Glutamatergic neuron (in vitro differentiated cells): ENCODE results near the gene LYRM4. TPM values are rescaled to one million over a fixed set of nuclear protein-coding genes. Genes with fewer than 3 reads are reported as not detected.

ENCODE experiments used
- DNase-seq: peaks from one replicate; pipeline ENCODE4 v3.0.0; 2022
- H3K27ac Mint-ChIP-seq: one replicate; pipeline ENCODE4 v1.8.0; 2020; ENCODE audit warnings: mild to moderate bottlenecking, mixed read lengths, inconsistent platforms; ENCODE audit not compliant: unreplicated experiment
- H3K27me3 Mint-ChIP-seq: one replicate; pipeline ENCODE4 v1.8.0; 2020; ENCODE audit warnings: mild to moderate bottlenecking, moderate library complexity, mixed read lengths, inconsistent platforms; ENCODE audit not compliant: unreplicated experiment
- H3K36me3 Mint-ChIP-seq: one replicate; pipeline ENCODE4 v1.8.0; 2020; ENCODE audit warnings: mild to moderate bottlenecking, mixed read lengths, inconsistent platforms; ENCODE audit not compliant: unreplicated experiment
- H3K4me1 Mint-ChIP-seq: one replicate; pipeline ENCODE4 v1.8.0; 2020; ENCODE audit warnings: mild to moderate bottlenecking, low read depth, mixed read lengths, inconsistent platforms; ENCODE audit not compliant: unreplicated experiment
- H3K4me3 Mint-ChIP-seq: one replicate; pipeline ENCODE4 v1.8.0; 2020; ENCODE audit warnings: mild to moderate bottlenecking, mixed read lengths, inconsistent platforms; ENCODE audit not compliant: unreplicated experiment
- H3K9me3 Mint-ChIP-seq: one replicate; pipeline ENCODE4 v1.8.0; 2020; ENCODE audit warnings: mild to moderate bottlenecking, moderate library complexity, mixed read lengths, inconsistent platforms; ENCODE audit not compliant: unreplicated experiment
- total RNA-seq: library from RNA; stranded (reverse); fragmentation: NEBNext Ultra II Directional; extraction: Animal tissue kit (Norgen Biotek cat#: 25700); gene quantifications from one replicate; pipeline ENCODE4 v1.2.1, GENCODE V29; 2021; ENCODE audit not compliant: unreplicated experiment
- TF ChIP-seq, protein P1 (sequence below): fragments of 200-600 bp; sonication (generic); IDR thresholded peaks from one replicate; pipeline ENCODE4 v1.5.0; 2021; ENCODE audit not compliant: partially characterized antibody, unreplicated experiment

The LYRM4 gene
- total RNA-seq, 1 donor from 2014 or later: 29.5 TPM

DNA sequence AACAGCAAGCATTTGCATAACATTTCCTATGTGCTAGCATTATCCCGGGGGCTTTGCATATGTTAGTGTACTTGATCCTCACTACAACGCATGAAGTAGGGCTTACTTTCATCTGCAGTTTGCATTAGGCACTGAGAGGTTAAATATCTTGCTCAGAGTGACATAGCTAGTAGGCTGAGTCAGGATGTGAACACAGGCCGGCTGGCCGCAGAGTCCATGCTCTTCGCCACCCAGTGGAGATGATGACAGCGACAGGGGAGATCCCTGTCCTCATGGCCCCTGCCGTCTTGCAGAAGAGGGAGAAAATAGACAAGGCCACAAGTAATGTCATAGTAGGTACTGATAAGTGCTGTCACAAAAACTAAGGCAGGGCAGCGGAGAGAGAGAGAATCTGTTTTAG lies 46.9 kb downstream of the LYRM4 start:
- Mint-ChIP-seq H3K36me3 (no peaks in the 10 kb centered on the region), H3K4me3 (peak overlapping the region; percentile 78), H3K4me1 (peaks cover 20% of the 10 kb centered on the region), H3K9me3 (peaks cover 3% of the 10 kb centered on the region), H3K27ac (peak overlapping the region; percentile 83), H3K27me3 (peaks cover 1% of the 10 kb centered on the region)
- TF ChIP-seq, protein P1, sequence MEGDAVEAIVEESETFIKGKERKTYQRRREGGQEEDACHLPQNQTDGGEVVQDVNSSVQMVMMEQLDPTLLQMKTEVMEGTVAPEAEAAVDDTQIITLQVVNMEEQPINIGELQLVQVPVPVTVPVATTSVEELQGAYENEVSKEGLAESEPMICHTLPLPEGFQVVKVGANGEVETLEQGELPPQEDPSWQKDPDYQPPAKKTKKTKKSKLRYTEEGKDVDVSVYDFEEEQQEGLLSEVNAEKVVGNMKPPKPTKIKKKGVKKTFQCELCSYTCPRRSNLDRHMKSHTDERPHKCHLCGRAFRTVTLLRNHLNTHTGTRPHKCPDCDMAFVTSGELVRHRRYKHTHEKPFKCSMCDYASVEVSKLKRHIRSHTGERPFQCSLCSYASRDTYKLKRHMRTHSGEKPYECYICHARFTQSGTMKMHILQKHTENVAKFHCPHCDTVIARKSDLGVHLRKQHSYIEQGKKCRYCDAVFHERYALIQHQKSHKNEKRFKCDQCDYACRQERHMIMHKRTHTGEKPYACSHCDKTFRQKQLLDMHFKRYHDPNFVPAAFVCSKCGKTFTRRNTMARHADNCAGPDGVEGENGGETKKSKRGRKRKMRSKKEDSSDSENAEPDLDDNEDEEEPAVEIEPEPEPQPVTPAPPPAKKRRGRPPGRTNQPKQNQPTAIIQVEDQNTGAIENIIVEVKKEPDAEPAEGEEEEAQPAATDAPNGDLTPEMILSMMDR: no peak
- no peak for DNase-seq

DNA sequence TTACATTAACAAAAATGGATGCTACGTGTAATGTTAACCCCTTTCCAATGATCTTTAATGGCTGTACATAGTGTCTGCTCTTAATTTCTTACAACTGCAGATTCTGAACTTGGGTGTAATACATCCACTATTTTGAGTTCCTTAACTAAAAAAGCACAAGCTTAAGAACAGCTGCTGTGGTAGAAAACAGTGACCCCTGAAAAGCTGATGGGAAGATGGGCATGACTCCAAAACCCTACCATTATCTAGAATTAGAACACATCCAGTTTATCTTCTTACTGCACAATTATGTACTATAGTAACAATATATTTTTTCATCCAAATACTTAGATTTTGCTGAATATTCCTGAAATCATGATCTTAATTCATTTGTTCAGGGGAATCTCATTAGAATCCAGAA lies 49.3 kb downstream of the LYRM4 start:
- H3K27ac Mint-ChIP-seq: no peak overlapping the region
- H3K4me3 Mint-ChIP-seq: no peak overlapping the region
- peaks cover 27% of the 10 kb centered on the region for H3K4me1 Mint-ChIP-seq

DNA sequence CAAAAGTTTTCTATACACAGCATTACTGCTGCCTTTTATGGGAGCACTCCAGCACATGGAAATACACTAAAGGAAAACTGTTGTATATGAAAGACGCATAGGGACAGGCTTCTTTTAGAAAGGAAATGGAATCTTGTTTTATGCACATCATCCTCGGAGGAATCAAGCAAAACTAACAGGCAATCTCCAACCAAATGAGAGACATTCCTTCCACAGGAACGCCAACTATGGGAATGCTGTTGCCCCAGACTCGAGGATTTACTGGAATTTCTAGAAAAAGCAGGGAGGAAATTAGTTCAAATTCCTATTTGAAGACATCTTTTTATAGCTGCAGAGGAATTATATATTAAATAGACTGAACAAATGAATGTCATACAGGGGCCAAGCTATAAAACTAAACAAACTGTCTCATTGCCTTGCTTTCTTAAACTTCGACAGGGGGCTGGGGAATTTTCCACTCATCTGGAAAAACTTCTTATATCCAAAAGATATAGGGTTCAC lies 52.2 kb downstream of the LYRM4 start:
- DNase-seq: no peak
- H3K27ac Mint-ChIP-seq: no peak overlapping the region
- H3K36me3 Mint-ChIP-seq: no peaks in the 10 kb centered on the region
- TF ChIP-seq, protein P1: no peak
- peaks cover 43% of the 10 kb centered on the region for H3K4me1 Mint-ChIP-seq
- H3K4me3 Mint-ChIP-seq: no peak overlapping the region
- H3K9me3 Mint-ChIP-seq: peaks cover under 1% of the 10 kb centered on the region
- peaks cover 1% of the 10 kb centered on the region for H3K27me3 Mint-ChIP-seq

More for the DNA sequence above, 49.3 kb downstream of the LYRM4 start:
- peaks cover 3% of the 10 kb centered on the region for H3K9me3 Mint-ChIP-seq
- DNase-seq: no peak
- peaks cover 1% of the 10 kb centered on the region for H3K27me3 Mint-ChIP-seq
- H3K36me3 Mint-ChIP-seq: no peaks in the 10 kb centered on the region
- TF ChIP-seq, protein P1: no peak

DNA sequence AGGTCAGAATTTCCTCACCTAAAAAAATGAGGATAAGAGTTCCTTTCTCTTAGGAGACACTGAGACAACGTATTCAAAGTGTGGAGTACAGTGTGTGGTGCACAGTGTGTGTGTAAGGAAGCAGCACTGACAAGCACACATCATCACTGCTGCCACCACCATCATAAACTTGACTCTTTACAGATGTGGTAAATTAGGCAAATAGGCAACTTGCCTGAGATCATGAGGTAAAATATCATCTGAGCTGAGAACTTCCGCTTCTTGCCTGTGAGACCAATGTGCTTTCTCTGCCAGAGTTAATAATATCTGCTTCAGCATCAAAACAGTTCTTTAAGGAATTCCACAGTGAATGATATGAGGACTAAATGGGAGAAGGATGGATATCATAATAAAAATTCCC lies 52.7 kb downstream of the LYRM4 start:
- H3K9me3 Mint-ChIP-seq: peaks cover 3% of the 10 kb centered on the region
- H3K4me1 Mint-ChIP-seq: peaks cover 45% of the 10 kb centered on the region
- no peak overlapping the region for H3K27ac Mint-ChIP-seq
- no peaks in the 10 kb centered on the region for H3K36me3 Mint-ChIP-seq
- H3K27me3 Mint-ChIP-seq: peaks cover 1% of the 10 kb centered on the region
- TF ChIP-seq, protein P1: no peak
- DNase-seq: no peak
- H3K4me3 Mint-ChIP-seq: no peak overlapping the region

DNA sequence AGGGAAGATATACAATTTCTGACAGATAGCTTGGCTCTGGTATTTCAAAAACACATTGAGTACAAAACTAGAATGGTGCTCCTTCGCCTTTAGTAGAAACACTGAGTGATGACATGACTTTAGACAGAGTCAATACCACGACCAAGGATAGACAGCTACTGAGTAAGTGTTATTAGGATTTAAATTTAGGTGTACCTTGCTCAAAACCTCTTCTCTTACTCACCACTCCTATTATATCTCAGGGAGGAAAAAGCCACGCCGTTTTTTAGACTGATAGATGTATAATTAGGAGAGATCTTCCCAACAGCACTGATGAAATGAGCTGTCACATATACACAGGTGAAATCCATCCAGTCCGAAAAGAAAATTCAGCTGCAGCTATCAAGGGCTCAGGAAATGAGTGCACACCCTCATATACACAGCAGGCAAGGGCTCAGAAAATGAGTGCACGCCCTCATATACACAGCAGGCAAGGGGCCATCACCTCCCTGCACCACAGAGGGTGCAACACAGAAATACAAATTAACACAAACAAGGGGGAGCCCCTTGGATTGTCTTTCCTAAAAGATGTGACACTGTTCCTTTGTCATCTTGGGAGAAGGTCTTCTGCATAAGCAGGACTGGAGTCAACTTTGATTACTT lies 53.7 kb downstream of the LYRM4 start:
- Mint-ChIP-seq H3K9me3 (peaks cover 3% of the 10 kb centered on the region), H3K4me3 (no peak overlapping the region), H3K27me3 (peaks cover 1% of the 10 kb centered on the region), H3K36me3 (no peaks in the 10 kb centered on the region), H3K4me1 (peaks cover 47% of the 10 kb centered on the region), H3K27ac (no peak overlapping the region)
- no peak for DNase-seq
- TF ChIP-seq, protein P1: no peak
